Gastroesophageal sphincter (tissue), 3 donors: Measurements from ENCODE around the gene MTUS2.

Source experiments
- CTCF ChIP-seq, 4 experiments: fragments of 200-600 bp in 2 of 4; fragments of 450-650 bp in 2 of 4; sonication (generic) in 1 of 4; IDR thresholded peaks; one replicate each; pipeline ENCODE4 v1.5.1; 2017 to 2019; ENCODE audit warnings: antibody characterized with exemption in 4 of 4, mild to moderate bottlenecking in 2 of 4, moderate library complexity in 2 of 4
- EP300 ChIP-seq: sonication (generic); formaldehyde crosslinking; IDR thresholded peaks from one replicate; pipeline ENCODE4 v1.6.1; 2017; ENCODE audit warnings: antibody characterized with exemption, mild to moderate bottlenecking
- POLR2A ChIP-seq, 2 donors: fragments of 450-650 bp; IDR thresholded peaks; one replicate each; pipeline ENCODE4 v1.6.1; 2017; ENCODE audit warnings: antibody characterized with exemption in 2 of 2, mild to moderate bottlenecking in 2 of 2, moderate library complexity in 1 of 2
- POLR2AphosphoS5 ChIP-seq: sonication (generic); formaldehyde crosslinking; IDR thresholded peaks from one replicate; pipeline ENCODE4 v1.6.1; 2017; ENCODE audit warnings: antibody characterized with exemption

DNA sequence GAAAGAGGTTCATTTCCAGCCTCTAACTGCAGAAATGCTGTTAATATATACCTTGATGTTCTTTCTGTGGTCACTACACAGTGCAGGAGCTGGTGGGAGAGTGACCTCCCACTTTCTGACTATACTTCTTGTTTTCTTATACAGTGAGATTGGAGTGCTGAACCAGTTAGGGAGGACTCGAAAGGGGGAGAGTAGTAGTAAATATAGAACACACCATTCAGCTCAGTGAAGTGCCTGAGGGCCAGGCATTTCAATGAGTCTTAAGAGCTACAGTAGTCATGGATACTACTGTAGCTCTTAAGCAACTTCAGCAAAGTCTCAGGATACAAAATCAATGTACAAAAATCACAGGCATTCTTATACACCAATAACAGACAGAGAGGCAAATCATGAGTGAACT, 372.9 kb downstream of the MTUS2 start:
- TF ChIP-seq CTCF (IDR thresholded peaks at IDR 0.05) = no peak
- no peak for TF ChIP-seq POLR2A (IDR thresholded peaks at IDR 0.05)
- no peak for TF ChIP-seq POLR2AphosphoS5
- TF ChIP-seq EP300 = no peak
